Activated CD4-positive, alpha-beta T cell treated with anti-CD3 and anti-CD28 coated beads for 48 hours (primary cell): ENCODE data around the gene ZNF385C.
"Not testable (repeated sequence)": the region's sequence is repeated elsewhere in the genome, so short reads cannot be mapped to it uniquely, and the experiment has no call there.

ENCODE experiments used
- DNase-seq: peaks from one replicate; pipeline ENCODE4 v3.0.0-alpha.2; 2020

Gene ZNF385C

DNA sequence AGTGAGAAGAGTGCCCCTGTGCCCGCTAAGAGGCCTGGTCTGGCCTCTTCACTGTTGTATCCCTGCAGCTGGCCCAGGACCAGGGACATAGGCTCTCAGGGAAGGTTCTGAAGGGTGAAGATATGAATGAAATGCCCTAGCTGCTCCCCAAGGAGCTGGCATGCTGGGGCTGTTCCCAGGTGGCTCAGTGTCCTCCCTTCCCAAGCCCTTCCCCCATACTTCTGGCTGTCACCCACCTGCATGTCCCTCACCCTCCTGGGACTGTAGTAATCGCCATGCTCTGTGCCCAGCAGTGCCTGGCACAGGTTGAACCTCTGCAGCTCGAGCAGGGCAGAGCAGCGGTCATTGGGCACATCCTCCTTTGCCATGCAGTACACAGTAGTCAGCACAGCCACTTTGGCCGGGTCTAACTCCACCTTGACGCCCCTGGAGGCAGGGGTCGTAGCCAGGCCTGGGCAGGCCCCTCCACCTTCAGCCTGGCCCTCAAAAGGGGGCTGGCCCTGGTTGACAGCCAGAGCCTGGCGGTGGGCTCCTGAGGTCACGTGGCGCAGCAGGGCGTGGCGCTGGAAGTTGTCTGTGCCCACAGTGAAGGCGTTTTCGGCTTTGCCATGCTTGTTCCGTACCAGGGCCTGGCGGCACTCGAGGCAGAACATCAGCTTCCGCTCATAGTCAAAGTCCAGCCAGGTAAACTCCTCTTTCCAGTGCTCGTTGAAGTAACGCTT is 55.5 kb downstream of the ZNF385C start:
- DNase-seq, result no peak

DNA sequence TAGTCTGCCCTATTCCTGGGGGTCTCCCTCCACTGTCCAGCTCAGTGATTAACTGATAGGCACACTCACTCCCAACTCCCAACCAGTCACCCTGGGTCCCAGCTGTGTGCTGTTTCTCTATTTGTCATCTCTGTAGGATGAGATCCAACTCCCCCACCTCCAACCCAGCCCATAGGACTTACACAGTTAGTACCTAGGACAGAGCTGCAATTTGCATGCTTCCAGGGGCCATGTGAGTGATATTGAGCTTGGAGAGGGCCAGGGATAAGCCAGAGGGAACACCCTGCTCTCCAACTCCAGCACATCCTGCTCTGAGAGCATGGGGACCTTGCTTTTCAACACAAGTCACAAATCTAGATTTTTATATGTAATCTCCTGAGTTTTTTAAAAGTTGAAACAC is 56.7 kb downstream of the ZNF385C start:
- no peak for DNase-seq

- DNase-seq, result no peak
Measured at GRCh38 chr17:42040818-42041217, 57.5 kb downstream of the ZNF385C start.

DNA sequence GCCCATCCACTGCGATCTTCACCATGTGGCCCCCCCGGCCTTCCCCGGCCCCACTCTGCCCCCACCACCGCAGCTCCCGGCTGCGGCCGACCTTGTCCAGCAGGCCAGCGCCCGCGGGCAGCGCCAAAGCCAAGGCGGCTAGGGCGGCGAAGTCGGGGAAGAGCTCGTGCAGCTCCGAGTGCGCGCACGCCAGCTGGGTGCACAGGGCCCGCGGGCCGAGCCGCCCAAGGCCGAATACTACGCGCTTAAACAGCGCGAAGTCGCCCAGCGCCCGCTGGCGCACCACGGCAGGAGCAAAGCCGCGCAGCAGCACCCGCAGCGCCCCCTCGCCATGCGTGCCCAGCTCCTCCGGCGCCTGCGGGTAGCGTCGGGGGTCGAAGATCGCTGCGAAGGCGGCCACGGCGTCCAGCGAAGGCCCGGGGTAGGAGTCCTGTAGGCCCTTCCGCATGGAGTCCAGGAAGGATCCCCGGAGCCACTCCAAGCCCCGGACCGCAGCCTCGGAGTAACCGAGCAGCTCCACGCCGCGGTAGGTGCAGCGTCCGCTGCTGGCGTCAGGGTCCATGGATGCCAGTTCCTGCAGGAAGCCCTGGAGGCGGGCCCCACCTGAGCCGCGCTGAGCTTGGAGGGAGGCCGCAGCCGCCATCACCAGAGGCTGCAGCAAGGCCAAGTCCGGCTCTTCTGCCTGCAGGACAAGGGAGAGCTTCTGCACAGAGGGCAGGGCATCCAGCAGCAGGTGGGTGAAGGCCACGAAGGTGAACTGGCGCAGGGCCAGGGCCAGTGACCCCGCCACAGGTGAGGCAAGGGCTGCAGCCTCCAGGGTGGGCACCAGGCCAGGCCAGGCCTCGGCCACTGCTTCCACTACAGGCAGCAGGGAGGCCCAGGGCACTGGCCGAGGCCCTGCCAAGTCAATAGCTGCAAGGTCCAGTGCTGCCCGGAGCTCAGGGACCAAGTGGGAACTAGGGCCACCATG is 58.2 kb downstream of the ZNF385C start:
- DNase-seq, result no peak

DNA sequence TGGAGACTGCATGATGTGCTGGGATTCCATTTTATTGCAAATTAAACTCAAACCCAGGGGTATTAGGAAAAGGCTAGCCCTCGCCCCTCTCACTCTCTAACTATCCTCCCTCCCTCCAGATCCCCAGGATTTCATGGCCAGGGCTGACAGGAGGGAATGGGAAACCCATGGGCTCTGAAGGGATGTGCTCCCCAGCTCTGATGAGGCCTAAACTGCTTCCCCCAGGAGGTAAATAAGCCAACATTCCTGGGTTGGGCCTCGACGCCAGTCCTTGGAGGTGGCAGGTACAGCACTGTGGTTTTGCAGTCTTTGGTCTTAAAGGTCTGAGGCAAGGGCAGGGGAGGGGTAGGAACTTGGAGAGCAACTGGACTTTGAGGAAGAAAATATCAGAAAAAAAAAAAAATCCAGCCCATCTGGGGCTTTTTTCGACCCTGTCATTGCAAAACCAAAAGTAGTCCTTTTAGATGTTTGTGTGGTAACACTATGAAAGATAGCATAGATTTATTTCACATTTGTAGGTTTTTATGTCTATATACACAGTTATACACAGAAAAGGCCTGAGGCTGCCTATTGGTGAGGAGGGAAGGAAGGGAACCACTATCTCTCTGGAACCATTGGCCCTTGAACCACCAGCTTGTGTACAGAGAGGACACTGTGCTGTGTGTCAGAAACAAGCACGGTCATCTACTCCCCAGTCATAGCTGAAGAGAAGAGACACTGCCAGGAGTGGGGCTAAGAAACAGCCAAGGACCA is 59.9 kb downstream of the ZNF385C start:
- no peak for DNase-seq

DNA sequence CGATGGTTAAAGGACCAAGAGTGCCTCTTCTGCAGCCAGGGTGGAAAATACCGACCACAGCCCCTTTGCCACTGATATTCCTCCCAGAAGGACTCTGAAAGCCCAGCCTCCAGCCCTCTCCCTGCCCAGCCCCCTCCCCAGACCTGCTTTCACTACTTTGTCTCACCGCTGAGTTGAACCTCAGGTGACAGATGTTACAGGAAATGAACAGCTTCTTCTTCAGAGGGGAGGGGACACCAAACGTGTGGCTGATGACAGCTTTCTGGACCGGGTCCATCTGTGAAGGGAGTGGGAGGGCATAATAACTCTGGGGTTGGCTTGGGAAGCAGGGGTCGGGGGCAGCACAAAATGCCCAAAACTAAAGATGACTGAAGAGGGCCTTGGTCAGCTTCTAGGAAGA is 64.2 kb downstream of the ZNF385C start:
- DNase-seq, result no peak

DNA sequence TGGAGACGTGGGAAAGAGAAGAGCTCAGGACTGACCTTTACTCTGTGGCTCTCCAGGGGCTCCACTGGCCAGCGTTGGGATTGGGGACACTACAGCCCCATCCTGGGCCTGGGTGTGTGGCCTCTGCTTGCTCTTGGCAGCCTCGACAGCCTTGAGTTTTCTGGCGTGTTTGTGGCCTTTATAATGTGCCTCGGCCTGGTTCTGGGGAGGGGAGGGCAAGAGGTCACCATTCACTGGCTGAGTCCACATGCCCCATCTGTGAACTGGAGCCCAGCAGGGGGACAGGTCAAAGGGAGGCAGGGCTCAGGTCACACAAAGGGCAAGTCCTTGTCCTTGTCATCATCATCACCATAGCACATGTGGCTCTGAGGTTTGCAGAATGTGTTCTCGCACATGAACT is 66.7 kb downstream of the ZNF385C start:
- DNase-seq, result no peak

DNA sequence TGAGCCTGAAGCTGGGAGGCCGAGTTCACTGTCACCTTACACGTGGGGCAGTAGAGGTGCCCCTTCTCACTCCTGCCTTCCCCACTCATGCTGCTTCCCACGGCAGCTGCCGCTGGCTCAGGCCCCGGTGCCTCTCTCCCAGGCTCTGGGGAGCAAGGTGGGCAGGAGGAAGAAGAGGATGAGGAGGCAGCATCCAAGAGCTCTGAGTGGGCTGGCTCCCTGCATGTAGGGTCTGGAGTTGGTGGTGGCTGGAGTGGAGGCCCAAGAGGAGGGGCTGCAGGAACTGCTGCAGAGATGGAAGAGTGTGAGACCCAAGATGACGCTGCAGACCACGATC is 69.5 kb downstream of the ZNF385C start:
- no peak for DNase-seq

DNA sequence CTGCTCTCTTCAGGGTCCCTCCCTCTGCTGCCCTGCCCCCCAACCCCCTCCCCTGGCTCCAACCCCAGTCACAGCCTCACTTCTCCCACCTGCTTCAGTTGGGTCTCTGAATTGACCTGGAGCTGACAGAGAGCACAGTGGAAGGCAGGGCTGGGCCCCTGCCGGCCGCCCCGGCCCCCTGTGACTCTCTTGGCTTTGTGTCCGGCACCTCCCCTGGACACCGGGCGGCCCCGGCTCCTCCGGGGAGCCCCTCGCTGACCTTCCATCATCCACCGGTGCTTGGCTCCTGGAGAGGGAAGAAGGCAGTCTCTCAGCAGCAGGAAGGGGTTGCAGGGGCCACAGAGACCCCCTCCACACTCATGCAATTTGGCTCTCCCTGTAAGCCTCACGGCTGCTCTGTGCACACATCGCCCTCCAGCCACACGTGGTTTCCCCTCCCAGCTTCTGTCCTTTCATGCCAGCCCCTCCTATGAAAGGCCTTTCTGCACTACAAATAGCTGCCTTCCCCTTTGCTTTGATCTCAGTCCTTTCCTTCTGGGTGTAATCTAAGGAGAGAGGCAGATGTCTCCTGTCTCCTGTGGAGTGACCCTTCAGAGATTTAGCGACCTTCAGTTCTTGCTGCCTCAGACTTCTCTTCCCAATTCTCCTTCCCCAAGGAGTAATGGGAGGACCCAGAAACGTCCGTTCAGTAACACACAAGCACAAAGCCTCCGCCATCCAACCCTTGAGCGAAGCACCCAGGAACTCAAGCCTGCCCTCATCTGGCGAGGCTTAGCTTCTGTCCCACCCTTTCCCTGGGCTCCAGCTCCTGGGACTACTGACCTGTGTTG is 70.1 kb downstream of the ZNF385C start:
- no peak for DNase-seq

DNA sequence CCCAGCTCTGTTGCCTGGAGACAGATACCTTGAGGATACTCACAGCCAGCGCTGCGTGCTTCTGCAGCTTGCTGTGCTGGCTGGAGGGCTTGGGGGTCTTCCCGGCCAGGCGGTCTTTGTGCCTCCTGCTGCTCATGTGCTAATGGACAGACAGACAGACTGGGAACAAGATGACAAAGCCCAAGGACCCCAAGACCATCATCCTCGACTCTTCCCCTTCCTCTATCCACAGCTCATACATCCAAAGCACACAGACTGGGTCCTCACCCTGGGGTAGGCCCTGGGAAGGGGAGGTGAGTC is 70.7 kb downstream of the ZNF385C start:
- no peak for DNase-seq

- no peak for DNase-seq
Measured at GRCh38 chr17:42026857-42027589, 71.2 kb downstream of the ZNF385C start.

GRCh38 chr17:42025936-42026335 is 72.3 kb downstream of the ZNF385C start:
- no peak for DNase-seq

GRCh38 chr17:42025191-42025579 is 73.1 kb downstream of the ZNF385C start:
- no peak for DNase-seq

GRCh38 chr17:42023524-42024349 is 74.5 kb downstream of the ZNF385C start:
- no peak for DNase-seq

DNA sequence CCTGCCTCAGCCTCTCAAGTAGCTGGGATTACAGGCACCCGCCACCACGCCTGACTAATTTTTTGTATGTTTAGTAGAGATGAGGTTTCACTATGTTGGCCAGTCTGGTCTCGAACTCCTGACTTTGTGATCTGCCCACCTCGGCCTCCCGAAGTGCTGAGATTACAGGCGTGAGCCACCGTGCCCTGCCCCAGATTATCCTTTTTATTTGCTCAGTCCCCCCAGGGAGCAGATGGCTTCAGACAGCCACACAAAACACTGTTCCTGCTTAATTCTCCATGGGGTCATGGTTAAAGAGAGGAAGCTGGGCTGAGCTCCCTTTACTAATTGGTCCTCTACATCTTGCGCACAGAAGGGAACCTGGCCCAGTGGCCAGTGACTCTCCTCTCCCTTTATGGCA is 77.4 kb downstream of the ZNF385C start:
- DNase-seq, result not testable (repeated sequence)

DNA sequence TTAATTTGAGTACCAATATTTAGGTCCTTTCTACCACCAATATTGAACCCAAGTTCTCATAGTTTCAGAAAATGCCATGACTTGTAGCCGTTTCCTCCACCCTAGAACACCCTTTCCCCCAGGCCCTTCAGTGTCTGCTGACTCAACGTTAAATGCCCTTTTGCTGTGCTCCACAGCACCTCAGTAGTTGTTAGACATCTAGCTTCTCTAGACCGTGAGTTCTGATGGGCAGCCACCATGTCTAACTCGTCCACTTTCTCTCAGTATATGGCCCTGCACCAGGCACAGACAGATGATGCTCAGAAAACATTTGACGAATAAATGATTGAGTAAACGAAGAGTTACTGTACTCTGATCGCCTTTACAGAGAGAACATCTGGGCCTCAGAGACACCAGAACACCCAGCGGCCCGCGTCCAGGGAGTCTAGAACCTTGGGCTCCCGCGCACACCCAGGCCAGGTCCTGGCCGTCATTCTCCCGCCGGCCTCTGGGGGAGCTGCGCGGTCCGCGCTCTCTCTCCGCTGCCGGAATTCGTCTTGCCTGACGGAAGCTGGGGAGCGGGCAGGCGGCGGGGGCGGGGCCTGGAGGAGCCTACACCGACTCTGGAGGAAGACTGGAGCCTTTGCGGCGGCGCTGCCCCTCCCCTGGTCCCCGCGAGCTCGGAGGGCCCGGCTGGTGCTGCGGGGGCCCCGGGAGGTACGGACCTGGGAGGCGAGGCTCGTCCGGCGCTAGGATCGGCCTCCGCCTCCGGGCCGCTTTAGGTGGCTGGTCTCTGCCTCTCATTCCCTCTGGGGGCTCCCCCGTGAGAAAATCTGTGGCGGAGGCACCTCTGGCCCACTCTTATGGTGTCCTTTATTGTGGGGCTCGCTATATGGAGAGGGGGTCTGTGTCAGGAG is 78.5 kb downstream of the ZNF385C start, which contains the start of gene NKIRAS2:
NKIRAS2 (plus strand) TSS at position 582 of the 896 bp plus-strand sequence. CDS start 1,488 bp downstream, outside the sequence.
- peak; percentile 97 for DNase-seq

- no peak for DNase-seq
Measured at GRCh38 chr17:42018988-42019387, 79.3 kb downstream of the ZNF385C start.

DNA sequence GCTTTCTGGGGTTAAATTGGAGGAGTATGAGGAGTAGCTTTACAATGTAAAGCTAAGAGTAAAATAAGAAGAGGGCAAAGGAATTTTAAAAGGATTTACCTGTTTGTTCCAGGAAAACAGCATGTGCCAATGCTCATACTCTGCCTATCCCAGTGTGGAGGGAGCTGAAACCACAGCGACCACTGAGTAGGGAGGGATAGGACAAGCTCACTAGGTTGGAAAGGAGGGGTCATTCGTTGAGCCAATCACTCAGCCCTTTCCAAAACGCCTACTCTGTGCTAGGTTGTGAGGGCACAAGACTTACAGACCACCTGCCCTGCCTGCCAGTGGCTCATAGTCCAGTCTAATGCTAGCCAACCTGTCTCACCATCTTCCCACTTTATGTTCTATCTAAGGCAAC is 79.9 kb downstream of the ZNF385C start:
- no peak for DNase-seq

GRCh38 chr17:42017866-42018200 is 80.4 kb downstream of the ZNF385C start:
- peak; percentile 50 for DNase-seq
